Ectodermal cell (in vitro differentiated cells): ENCODE measurements around the gene LAPTM5.
"Not testable (repeated sequence)": the region's sequence is repeated elsewhere in the genome, so short reads cannot be mapped to it uniquely, and the experiment has no call there.

ENCODE experiments used
- H3K27ac ChIP-seq: 2 replicates; pipeline ENCODE4 v1.7.0; 2013; ENCODE audit warnings: mild to moderate bottlenecking, low read depth, low read length; ENCODE audit not compliant: insufficient read depth, poor library complexity, severe bottlenecking
- H3K27me3 ChIP-seq: 2 replicates; pipeline ENCODE4 v1.7.0; 2013; ENCODE audit warnings: mild to moderate bottlenecking, low read length; ENCODE audit not compliant: insufficient read depth, control insufficient read depth, poor library complexity, severe bottlenecking
- H3K36me3 ChIP-seq: one replicate; pipeline ENCODE4 v1.7.0; 2013; ENCODE audit warnings: low read length; ENCODE audit not compliant: control insufficient read depth, insufficient read depth
- H3K4me1 ChIP-seq: one replicate; pipeline ENCODE4 v1.7.0; 2013; ENCODE audit warnings: low read length; ENCODE audit not compliant: control insufficient read depth, insufficient read depth
- H3K4me3 ChIP-seq: 2 replicates; pipeline ENCODE4 v1.7.0; 2013; ENCODE audit warnings: low read depth, low read length, control low read depth; ENCODE audit not compliant: insufficient read depth
- H3K9me3 ChIP-seq: 2 replicates; pipeline ENCODE4 v1.7.0; 2013; ENCODE audit warnings: mild to moderate bottlenecking, low read length, moderate library complexity; ENCODE audit not compliant: control insufficient read depth
- WGBS, 2 experiments: methylation state at CpG; one replicate each; pipeline ENCODE4 v1.1.7; 2013; ENCODE audit warnings: missing lambda C conversion rate in 2 of 2; 5-methylcytosine and 5-hydroxymethylcytosine counted together

The LAPTM5 gene

DNA sequence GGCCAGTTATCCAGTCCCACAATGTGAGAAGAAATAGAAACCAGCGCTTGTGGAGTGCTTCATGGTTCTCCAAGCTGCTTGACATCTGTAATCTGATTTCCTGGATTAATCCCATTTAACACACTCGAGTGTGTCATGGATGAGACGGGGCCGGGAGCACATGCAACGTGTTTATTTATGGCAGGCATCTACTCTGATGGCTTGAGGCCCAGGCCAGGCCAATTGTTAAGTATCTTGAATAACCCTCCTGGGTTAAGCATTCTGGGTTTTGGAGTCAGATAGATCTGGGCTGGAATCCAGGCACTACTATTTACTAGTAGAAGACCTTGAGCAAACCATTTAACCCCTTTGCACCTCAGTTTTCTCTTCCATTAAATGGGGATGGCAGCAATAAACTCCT is 37.5 kb upstream of the LAPTM5 start:
- 90 to 93% methylated on average over 5 of the region's 5 CpGs for WGBS, 2 experiments
- no peak overlapping the region for H3K4me3 ChIP-seq
- H3K4me1 ChIP-seq, result peaks cover 5% of the 10 kb centered on the region
- no peaks in the 10 kb centered on the region for H3K36me3 ChIP-seq
- no peak overlapping the region for H3K27ac ChIP-seq
- no peaks in the 10 kb centered on the region for H3K27me3 ChIP-seq
- no peaks in the 10 kb centered on the region for H3K9me3 ChIP-seq

GRCh38 chr1:30794260-30794659 is 36.7 kb upstream of the LAPTM5 start:
- H3K27me3 ChIP-seq, result no peaks in the 10 kb centered on the region
- WGBS, 2 experiments, result 95 to 97% methylated on average over 4 of the region's 4 CpGs
- no peak overlapping the region for H3K4me3 ChIP-seq
- no peak overlapping the region for H3K27ac ChIP-seq
- H3K4me1 ChIP-seq, result peaks cover 5% of the 10 kb centered on the region
- no peaks in the 10 kb centered on the region for H3K36me3 ChIP-seq
- no peaks in the 10 kb centered on the region for H3K9me3 ChIP-seq

GRCh38 chr1:30793209-30793608 is 35.6 kb upstream of the LAPTM5 start:
- no peaks in the 10 kb centered on the region for H3K36me3 ChIP-seq
- H3K27me3 ChIP-seq, result no peaks in the 10 kb centered on the region
- H3K27ac ChIP-seq, result no peak overlapping the region
- H3K4me3 ChIP-seq, result no peak overlapping the region
- peaks cover 5% of the 10 kb centered on the region for H3K4me1 ChIP-seq
- WGBS, 2 experiments, result 88 to 92% methylated on average over 16 of the region's 16 CpGs
- no peaks in the 10 kb centered on the region for H3K9me3 ChIP-seq

DNA sequence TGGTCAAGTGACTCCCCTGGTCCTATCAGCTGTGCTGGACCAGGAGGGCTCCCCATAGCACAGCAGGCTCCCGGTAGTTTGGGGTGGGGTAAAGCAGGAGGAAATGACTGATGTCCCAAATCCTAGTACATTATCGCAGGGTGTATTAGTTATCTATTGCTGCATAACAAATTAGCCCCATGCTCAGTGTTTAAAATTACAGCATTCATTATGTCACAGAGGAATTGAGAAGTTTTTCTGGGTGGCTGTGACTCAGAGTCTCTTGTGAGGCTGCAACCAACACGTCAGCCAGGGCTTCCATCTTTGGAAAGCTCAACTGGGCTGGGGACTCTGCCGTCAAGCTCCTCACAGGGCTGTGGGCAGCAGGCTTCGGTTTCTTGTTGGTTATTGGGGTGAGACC is 34.3 kb upstream of the LAPTM5 start:
- Histone ChIP-seq H3K4me3 (no peak overlapping the region), H3K27ac (no peak overlapping the region), H3K36me3 (no peaks in the 10 kb centered on the region), H3K27me3 (no peaks in the 10 kb centered on the region), H3K4me1 (peaks cover 5% of the 10 kb centered on the region), H3K9me3 (no peaks in the 10 kb centered on the region)
- WGBS, 2 experiments, result 91 to 92% methylated on average over 5 of the region's 5 CpGs

- 82 to 89% methylated on average over 5 of the region's 5 CpGs for WGBS, 2 experiments
- H3K27me3 ChIP-seq, result no peaks in the 10 kb centered on the region
- peaks cover 11% of the 10 kb centered on the region for H3K4me1 ChIP-seq
- H3K9me3 ChIP-seq, result no peaks in the 10 kb centered on the region
- H3K27ac ChIP-seq, result no peak overlapping the region
- no peaks in the 10 kb centered on the region for H3K36me3 ChIP-seq
- H3K4me3 ChIP-seq, result no peak overlapping the region
Observed at GRCh38 chr1:30790850-30791778, 33.5 kb upstream of the LAPTM5 start.

GRCh38 chr1:30790256-30790525 is 32.6 kb upstream of the LAPTM5 start:
- not testable (repeated sequence) for H3K27ac ChIP-seq, H3K36me3 ChIP-seq, H3K27me3 ChIP-seq, H3K9me3 ChIP-seq, H3K4me3 ChIP-seq
- H3K4me1 ChIP-seq, result peaks cover 11% of the 10 kb centered on the region
- WGBS, 2 experiments, result 84 to 89% methylated on average over 5 of the region's 5 CpGs

DNA sequence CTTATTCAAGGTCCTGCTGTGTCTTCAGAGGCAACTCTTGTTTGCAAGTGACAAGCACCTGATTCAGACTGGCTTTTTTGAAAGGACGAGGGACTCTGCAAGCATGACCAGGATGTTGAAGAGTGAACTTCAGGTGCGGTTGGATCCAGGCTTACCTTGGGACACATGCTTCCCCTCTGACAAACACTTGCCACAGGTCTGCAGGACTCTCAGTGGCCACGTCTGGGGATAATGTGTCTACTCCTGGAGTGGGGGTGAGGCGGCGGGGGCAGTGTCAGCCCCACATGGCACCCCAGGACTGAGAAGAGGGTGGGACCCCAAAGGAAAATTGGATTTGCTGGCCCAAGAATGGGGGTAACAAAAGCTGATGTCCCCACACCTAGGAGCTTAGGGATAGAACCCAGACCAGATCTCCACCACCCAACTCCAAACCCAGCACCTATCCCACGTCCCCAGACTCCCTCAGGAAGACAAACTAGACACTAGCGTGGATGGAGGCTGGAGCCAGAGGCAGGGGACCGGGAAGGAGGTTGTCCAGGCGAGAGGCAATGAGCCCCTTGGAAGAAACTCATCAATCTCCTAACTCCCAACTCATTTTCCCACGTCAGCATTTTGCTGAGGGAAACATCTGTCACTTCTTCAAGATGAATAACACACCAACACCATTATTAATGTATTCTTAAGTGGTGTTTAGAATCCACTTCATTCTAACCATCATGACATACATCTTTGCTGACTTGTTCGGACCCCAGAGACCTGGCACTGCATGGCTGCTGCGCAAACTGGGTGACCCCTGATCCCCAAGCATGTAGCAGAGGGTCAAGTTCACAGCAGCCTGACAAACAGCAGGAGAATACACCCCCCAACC is 32.0 kb upstream of the LAPTM5 start:
- Histone ChIP-seq H3K27me3 (no peaks in the 10 kb centered on the region), H3K9me3 (no peaks in the 10 kb centered on the region), H3K4me3 (no peak overlapping the region), H3K4me1 (peaks cover 11% of the 10 kb centered on the region), H3K27ac (no peak overlapping the region), H3K36me3 (no peaks in the 10 kb centered on the region)
- WGBS, 2 experiments, result 85 to 87% methylated on average over 12 of the region's 12 CpGs

- WGBS, 2 experiments, result 92 to 94% methylated on average over 9 of the region's 9 CpGs
- Histone ChIP-seq H3K27me3 (no peaks in the 10 kb centered on the region), H3K4me1 (peaks cover 10% of the 10 kb centered on the region), H3K27ac (no peak overlapping the region), H3K36me3 (no peaks in the 10 kb centered on the region), H3K4me3 (no peak overlapping the region), H3K9me3 (no peaks in the 10 kb centered on the region)
Observed at GRCh38 chr1:30788580-30789387, 31.2 kb upstream of the LAPTM5 start.

GRCh38 chr1:30787856-30788495 is 30.4 kb upstream of the LAPTM5 start:
- 91 to 94% methylated on average over 21 of the region's 21 CpGs for WGBS, 2 experiments
- Histone ChIP-seq H3K27me3 (no peaks in the 10 kb centered on the region), H3K4me1 (peaks cover 5% of the 10 kb centered on the region), H3K27ac (no peak overlapping the region), H3K4me3 (no peak overlapping the region), H3K9me3 (no peaks in the 10 kb centered on the region), H3K36me3 (no peaks in the 10 kb centered on the region)
